ENCODE measurements around the gene RASD2. TPM values are rescaled to one million over a fixed set of nuclear protein-coding genes. Genes with fewer than 3 reads are reported as not detected.

The RASD2 gene
- total RNA-seq, 1 donor from 2014 or later = not detected

DNA sequence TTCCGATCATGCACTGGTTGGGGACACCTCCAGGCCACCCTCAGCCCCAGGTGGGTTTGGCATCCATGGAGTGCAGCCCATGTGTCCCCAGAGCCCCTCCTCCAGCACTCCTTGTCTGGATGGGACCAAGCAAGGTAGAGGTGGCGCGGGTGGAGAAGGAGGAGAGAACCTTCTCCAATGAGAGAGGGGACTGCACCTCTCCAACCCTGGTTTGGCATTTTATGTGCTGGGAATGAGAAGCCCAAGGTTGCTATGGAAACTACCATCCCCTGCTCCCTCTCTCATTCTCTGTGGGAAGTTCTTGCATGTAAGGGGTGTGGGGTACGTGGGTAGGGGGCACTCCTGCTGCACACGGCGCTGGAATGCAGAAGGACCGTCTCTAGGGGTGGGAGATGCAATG is 21.8 kb upstream of the RASD2 start:
- no peak for DNase-seq (ENCODE audit: low read depth in 2 of 2)

DNA sequence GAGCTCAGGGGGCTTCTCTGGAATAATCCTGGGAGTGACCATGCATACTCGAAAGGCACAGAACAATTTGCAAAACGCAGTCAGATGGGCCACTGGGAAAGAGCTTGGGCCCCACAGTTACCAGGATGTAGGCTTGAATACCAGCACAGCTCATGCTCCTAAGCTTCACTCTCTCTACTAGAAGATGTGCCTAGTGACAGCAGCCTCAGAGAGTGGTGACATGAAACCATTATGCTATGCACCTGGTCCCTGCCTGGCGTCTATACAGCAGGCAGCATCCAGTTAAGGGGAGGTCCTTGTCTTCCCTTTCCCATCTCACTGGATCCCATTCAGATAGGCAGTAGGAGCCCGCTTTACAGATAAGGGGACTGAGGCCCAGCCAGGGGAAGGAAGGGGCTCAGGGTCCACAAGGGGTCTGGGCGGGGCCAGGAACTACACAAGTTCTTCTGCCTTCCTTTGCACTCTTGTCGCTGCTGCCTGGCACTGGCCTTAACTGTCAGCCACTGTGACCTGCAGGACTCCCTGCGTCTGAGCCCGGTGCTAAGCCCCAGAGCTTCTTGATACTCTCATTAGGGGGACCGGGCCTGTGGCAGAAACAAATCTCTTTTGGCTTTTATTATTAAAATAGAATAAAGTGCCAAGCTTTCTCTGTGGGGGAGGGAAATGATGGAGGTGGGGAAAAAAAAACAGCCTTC is 21.2 kb upstream of the RASD2 start:
- DNase-seq (ENCODE audit: low read depth in 2 of 2) = no peak

DNA sequence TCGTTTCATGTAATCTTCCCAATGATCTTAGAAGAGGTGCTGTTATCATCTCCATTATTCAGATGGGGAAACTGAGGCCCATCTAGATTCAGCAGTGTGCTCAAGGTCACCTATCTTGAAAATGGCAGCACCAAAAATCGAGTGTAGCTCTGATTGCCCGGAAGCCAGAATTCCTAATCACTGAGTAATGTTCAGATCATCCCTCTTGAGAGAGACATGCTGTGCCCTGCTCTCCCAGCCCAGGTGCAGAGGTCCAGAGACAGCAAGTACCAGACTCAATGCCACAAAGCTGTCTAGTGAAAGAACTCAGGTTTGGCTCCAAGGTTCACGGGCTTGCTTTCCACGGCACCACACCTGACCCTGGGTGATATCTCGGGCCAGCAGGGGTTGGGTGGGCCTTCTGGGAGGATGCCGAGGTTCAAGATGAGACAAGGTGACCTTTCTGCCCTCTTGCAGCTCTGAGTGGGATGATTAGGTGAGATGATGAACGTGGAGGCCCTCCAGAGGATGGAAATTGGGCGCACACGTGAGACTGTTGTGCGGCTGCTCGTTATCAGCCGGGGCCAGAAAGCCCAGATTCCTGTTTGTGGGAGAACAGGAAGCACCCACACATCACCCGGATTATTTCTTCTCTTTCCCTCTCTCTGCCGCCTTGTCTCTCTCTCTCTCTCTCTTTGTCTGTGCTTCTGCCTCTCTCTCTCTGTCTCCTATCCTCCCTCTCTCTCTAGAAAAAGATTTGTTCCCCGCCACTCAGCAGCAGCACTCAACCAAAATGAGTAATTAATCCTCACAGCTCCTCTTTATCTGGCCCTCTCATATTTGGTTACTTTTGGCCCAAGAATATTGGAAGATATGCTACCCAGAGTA is 19.0 kb upstream of the RASD2 start:
- DNase-seq (ENCODE audit: low read depth in 2 of 2) = peak; percentile 15 to 32

DNA sequence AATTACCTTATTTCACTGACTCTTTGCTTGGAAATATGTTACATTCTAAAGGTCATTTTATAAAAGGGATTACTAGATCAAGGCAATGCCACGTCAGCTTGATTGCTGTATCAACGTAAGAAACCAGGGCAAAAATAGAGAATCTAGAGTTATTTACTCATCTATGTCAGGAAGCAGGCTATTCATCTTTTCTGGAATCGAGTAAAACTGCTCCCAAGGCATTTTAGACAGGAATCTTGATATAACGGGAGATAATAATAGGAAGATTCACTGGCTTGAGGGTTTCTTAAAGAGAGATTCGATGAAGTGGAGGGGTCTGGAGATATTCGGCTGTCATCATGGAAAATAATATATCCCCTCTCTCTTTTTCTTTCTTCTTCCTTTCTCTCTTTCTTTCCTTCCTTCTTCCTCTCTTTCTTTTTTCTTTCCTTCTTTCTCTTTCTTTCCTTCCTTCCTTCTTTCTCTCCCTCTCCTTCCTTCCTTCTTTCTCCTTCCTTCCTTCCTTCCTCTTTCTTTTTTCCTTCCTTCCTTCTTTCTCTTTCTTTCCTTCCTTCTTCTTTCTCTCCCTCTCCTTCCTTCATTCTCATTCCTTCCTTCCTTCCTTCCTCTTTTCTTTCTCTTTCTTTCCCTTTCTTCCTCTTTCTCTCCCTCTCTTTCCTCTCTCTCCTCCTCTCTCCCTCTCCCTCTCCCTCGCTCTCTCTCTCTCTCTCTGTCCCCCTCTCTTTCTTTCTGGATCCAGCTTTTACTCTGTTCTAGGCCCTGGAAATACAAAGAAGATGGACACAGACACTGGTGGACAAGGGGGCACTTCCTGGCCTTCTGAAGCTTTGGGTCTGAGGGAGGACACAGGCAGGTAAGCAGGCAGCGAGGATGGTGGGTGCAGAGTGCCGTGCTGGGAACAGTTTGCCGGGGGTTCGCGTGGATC is 18.1 kb upstream of the RASD2 start:
- peak in 1 of 2 donors; percentile 29 for DNase-seq (ENCODE audit: low read depth in 2 of 2)

DNA sequence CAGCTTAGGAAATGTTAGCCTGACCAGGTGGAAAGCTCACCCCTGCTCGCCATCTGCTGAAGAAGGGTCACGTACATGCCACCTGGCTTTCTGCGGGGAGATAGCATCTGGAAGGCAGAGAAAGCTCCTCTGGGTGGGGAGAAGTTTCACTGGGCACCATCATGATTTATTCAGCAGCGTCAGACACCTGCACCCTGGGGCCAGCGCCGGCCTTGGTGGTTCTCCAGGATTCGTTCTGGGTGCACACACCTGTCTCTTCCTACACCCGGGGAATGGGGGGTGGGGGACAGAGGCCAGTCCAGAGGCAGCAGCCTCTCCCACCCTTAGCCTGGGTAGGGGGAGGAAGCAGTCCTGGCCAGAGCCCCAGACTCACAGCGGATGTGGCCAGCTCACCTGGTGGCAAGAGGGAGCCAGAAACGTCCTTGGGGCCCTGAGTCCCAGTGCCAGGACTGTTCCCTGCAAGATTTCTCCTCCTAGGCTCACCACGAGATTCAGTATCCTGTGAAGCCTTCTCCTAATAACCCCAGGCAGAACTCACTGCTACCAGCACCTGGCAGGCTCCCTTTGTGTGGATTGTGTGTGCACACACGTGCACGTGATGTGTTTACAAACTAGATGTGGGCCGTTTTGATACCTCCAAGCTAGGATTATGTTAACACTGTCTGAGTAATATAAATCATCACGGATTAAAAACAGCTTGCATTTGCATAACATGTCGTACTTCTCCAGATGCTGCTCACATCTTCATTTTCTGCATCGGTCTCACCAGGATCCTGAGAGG is 17.3 kb upstream of the RASD2 start:
- DNase-seq (ENCODE audit: low read depth in 2 of 2) = no peak

DNA sequence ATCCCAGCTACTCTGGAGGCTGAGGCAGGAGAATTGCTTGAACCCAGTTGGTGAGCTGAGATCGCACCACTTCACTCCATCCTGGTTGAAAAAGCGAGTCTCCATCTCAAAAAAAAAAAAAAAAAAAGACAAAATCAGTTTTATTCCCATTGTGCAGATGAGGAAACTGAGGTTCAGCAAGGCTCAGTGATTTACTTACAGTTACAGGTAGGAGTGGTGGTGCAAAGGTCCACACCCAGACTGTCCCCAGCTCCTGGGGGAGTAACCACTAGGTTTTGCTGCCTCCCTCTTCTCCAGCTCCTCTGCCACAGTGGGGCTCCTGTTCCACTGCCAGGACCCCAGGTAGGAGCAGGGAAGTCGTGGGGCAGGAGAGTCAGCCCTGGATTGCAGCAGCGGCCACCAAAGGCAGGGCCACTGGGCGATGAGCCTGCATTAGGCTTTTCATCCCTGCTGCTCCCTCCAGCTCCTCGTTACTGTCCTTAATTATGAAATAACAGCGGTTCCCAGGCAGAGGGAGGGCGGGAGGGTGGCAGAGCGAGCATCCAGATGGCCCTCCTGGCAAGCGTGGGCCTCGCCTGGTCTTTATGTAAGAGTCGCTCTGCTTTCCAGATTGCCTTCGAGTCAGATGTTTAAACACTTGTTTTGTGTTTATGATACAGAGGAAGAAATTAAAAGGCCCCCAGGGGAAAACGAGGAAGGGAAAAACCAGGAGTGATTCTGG is 15.5 kb upstream of the RASD2 start:
- DNase-seq (ENCODE audit: low read depth in 2 of 2) = no peak

DNA sequence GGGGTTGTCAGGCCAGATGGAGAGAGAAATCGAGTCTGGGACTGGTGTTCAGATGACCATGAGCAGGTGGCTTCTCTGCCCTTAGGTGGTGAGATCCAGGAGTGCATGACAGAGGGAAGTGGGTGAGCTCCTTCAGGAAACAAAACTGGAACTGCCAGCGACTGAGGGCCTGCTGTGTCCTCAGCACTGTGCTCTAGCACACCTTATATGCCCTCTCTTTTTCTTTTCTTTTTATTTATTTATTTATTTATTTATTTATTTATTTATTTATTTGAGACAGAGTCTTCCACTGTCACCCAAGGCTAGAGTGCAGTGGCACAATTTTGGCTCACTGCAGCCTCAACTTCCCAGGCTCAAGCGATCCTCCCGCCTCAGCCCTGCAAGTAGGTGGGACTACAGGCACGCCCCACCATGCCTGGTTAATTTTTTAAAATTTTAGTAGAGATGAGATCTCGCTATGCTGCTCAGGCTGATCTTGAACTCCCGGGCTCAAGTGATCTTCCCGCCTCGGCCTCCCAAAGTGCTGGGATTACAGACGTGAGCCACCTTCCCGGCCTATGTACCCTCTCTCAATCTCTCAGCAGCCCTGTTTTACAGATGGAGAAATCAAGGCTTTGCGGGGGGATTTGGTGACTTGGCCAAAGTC is 14.8 kb upstream of the RASD2 start:
- DNase-seq (ENCODE audit: low read depth in 2 of 2) = no peak

DNA sequence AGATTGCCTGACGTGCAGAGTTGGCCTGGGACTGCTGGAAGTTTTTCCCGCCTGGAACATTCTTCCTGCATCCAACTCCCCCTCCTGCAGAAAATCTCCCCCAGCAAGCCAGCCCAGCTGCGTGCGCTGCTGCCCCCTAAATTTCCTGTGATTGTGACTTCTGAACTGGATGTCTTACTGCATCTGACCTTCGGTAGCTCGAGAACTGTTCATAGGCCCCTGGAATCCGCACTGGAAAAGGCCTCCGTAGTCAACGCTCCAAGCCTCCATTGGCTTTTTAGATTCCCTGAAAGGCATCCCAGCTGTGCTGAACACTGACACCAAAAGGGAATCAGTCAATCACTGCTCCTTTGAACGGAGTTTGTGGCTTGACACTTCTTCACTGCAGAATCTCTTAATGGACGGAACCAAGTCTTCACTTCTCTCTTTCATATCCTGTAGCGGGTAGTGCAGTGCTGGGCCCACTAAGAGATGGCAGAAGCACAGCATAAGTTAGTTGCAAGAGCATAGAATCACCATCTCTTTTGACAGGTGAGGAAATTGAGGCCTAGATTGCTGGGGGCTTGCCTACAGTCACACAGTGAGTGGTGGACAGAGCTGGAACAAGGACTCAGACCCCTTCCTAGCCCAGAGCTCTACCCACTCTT is 14.2 kb upstream of the RASD2 start:
- DNase-seq (ENCODE audit: low read depth in 2 of 2) = no peak

DNA sequence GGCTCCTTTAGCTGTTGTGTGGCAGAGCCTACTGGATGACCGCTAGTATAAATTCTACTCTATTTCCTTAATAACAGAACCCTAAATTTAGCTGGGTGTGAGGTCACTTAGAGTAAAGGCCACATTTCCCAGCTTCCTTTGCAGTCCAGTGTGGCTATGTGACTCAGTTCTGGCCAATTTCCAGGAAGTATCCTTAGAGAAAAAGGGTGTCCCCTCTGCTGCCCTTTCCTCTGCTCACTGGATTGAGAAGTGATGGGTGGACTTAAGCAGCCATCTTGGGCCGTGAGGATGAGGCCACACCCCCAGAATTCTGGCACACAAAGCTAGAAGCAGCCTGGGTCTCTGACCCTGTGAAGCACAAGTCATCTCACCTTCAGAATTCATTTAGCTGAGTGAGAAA is 11.7 kb upstream of the RASD2 start:
- DNase-seq (ENCODE audit: low read depth in 2 of 2) = no peak

DNA sequence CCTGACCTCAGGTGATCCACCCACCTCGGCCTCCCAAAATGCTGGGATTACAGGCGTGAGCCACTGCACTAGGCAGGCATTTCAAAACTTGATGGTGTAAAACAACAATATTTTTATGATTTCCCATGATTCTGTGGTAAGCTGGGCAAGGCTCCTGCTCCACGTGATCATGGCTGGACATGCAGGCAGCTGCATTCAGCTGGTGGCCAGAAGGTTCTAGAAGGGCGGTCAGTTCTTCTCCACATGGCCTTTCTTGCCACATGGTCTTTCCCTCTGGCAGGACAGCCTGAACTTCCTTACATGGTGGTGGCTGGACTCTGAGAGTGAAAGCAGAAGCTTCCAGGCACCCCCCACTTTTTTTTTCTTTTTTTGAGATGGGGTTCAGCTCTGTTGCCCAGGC is 9.9 kb upstream of the RASD2 start:
- no peak for DNase-seq (ENCODE audit: low read depth in 2 of 2)

DNA sequence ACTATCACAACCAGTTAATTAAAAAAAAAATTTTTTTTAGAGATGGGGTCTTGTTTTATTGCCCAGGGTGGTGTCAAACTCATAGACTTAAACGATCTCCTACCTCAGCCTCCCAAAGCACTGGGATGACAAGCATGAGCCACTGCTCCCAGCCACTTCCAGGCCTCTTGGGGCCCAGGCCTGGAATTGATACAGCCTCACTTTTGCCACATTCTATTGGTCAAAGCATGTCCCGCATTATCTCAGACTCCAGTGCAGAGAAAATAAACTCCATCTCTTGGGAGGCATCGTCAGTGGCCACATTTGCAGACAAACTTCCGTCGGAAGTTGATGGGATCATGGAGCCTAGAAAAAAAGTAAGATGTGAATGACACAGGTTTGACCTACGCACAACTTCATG is 9.4 kb upstream of the RASD2 start:
- DNase-seq (ENCODE audit: low read depth in 2 of 2) = no peak

DNA sequence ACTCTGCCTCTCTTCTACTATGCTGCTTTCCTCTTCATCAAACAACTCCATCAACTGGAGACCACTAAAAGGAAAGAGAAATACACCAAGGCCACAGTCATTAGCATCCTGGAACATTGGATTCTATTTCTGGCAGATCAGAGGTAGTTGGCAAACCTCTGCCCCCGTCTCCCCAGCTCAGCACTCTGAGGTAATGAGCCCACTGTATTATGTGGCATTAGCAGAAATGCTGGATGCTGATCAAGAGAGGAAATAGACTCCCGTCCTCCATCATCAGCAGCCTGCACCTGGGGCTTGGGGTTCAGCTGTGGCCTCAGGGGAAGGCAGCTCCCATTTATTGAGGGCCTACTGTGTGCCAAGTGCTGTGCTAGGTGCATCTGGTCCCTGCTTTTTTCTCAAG is 9.0 kb upstream of the RASD2 start:
- no peak for DNase-seq (ENCODE audit: low read depth in 2 of 2)

DNA sequence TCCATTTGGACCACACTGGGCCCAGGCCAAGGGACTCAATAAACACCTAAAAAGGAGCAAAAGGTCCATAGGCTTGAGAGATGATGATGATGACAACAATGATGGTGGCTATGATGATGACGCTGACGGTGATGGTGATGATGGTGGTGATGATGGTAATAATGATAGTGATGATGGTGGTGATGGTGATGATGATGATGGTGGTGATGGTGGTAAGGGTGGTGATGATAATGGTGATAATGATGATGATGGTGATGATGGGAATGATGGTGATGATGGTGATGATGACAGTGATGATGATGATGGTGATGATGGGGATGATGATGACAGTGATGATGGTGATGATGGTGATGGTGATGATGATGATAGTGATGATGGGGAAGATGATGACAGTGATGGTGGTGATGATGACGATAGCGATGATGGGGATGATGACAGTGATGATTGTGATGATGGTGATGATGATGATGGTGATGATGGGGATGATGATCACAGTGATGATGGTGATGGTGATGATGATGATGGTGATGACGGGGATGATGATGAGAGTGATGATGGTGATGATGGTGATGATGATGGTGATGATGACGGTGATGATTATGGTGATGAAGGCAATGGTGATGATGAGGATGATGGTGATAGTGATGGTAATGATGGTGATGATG is 7.1 kb upstream of the RASD2 start:
- no peak for DNase-seq (ENCODE audit: low read depth in 2 of 2)

DNA sequence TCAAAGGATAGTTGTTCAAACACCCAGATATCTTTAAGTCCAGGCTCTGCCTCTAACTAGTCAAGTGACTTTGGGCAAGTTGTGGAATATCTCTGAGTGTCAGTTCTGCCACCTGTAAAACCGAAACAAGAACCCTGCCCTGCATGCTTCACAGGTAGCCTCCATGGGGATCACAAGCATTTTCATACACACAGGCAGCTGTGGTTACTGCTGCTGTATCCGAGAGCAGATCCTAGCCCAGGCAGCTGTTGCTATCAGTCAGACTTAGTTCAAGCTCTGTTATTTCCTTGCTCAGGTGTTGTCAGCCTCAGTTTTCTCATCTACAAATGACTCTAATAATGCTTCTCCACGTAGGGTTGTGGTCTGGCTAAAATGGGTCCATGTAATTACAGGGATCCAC is 6.5 kb upstream of the RASD2 start:
- DNase-seq (ENCODE audit: low read depth in 2 of 2) = no peak

DNA sequence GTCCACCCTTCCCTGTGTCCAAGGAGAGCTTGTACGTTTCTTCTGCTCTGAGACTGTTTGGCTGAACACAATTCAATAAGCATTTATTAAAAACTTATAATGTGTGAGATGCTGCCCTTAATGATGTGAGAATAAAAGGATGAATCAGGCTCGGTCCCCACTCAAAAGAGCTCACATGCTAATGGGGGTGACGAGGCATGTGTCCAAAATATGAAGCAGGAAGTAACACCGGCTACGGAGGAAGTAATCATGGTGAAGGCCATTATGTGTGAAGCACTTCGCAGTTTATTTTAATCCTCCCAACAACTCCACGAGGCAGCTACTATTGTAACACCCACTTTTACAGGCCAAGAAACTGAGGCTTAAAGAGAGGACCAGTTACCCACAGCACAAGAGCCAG is 3.4 kb upstream of the RASD2 start:
- DNase-seq (ENCODE audit: low read depth in 2 of 2) = no peak

DNA sequence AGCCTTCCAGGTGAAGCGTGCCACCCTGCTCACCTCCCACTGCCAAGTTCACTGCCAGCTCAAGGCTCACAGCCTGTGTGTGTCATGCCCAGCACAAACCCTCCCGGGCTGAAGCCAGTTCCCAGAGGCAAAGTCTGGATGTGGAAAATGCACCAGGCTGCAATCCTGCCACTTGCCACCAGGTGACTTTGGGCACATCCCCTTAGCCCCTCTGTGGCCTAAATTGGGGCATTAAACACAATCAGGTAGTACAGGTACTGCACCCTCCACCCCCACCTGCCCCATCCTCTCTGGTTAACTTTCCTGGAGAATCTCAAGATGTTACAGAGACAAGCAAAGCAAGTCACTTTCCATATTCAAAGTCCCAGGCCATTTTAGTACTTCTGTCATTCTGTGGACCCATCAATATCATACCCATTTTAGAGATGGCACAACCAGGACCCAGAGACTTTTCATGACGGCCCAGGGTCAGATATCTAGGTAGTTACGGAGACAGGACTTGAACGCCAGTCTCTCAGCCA is 1.8 kb upstream of the RASD2 start:
- peak; percentile 17 to 36 for DNase-seq (ENCODE audit: low read depth in 2 of 2)

DNA sequence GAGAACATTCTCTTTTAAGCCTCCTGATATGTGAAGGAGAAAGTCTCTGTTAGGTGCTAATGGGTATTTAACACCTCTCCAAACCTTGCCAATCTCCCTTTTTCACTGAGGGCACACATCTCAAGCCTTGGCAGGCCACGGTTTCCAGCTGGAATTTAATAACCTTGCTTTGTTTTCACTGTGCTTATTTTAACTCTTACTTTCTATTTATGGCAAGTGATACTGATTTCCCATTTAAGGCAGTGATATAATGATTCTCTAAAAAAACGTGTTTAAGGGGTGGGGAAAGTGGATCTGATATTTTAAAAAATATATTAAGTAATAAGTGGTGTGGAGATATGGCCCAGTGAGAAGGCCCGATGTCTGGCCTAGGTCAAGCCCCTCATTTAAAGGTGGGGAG is 1.1 kb upstream of the RASD2 start:
- no peak for DNase-seq (ENCODE audit: low read depth in 2 of 2)

DNA sequence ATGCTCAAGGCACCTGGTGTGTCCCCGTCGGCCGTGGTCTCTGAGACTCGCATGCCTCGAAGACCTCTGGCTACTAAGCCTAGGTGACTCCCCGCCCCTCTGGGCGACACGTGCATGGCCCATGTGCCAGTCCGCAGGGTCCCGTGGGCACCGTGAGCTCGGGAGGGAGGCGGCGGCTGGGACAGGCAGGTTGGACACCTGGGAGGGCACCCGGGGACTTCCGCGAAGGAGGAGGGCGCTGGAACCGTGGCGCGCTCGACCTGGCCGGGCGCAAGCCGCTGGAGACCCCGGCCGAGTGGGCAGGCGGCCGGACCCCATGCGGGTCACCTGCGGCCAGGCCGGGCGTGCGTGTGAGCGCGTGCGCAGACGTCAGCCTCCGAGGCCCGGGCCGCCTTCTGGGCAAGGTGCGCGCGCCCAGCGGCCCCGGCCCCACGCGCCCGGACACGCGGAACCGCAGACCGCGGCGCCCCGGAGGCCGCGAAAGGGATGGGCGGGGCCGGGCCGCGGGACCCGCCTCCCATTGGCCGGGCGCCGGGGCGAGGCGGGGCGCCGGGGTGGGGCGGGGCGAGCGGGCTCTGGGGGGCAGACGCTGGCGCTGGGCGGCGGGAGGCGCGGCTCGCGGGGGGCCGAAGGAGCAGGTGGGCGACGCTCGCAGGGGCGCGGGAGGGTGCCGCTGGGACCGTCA is 579 bp upstream of the RASD2 start:
- DNase-seq (ENCODE audit: low read depth in 2 of 2) = peak; percentile 17 to 21
